Hematopoietic multipotent progenitor cell treated with erythropoietin and hydrocortisone succinate and interleukin-3 and kit ligand, for 4 days (in vitro differentiated cells): ENCODE results near the gene RNF207.

ENCODE experiments used
- DNase-seq: peaks from one replicate; pipeline ENCODE4 v3.0.0-alpha.2; 2015

The RNF207 gene

GRCh38 chr1:6234502-6235295, 28.8 kb downstream of the RNF207 start:
- peak; percentile 40 for DNase-seq

GRCh38 chr1:6235296-6235677, 29.4 kb downstream of the RNF207 start:
- DNase-seq: peak; percentile 45

- DNase-seq: no peak
Observed at GRCh38 chr1:6237093-6237492, 31.2 kb downstream of the RNF207 start.

GRCh38 chr1:6239213-6239752, 33.4 kb downstream of the RNF207 start:
- DNase-seq: no peak

- DNase-seq: peak; percentile 58
Observed at GRCh38 chr1:6239950-6240768, 34.2 kb downstream of the RNF207 start.

- DNase-seq: no peak
Observed at GRCh38 chr1:6241107-6241886, 35.4 kb downstream of the RNF207 start.

DNA sequence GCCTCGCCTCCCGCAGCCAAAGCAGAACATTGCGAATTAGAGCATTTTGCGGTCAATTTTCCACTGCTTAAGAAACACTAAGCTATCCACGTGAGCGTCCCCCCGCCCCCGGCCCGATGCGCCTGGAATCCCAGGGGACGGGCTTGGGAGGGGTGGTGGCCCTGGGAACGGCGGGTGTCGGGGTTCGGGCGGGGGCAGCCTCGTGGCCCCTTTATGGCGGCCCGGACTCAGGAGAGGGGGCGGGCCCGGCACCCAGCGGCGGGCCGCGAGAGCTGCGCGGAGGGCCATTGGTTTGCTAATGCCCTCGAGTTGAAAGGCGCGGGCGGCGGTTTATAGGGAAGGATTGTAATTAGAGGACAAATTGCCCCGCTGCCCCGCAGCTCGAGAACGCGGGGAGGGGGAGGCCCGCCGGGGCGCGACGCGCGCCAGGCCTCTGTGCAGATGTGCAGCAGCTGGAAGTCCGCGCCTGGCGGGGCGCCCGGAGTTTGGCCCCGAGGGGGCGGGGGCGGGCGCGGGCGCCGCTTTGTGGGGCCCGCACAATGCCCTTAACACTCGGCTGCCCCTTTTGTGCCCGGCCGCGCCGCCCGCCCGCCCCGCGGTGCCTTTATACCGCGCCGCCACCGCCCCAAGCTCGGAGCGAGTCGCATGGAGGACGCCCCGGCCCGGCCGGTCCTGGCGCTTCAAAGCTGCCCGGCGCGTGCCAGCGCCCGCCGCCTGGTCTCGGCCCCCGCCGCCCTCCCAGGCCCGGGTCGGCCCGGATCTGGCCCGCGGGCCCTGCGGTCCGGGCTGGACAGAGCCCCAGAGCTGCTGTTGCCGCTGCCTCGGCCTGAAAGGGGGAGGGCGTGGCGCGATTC, 36.2 kb downstream of the RNF207 start:
- no peak for DNase-seq

DNA sequence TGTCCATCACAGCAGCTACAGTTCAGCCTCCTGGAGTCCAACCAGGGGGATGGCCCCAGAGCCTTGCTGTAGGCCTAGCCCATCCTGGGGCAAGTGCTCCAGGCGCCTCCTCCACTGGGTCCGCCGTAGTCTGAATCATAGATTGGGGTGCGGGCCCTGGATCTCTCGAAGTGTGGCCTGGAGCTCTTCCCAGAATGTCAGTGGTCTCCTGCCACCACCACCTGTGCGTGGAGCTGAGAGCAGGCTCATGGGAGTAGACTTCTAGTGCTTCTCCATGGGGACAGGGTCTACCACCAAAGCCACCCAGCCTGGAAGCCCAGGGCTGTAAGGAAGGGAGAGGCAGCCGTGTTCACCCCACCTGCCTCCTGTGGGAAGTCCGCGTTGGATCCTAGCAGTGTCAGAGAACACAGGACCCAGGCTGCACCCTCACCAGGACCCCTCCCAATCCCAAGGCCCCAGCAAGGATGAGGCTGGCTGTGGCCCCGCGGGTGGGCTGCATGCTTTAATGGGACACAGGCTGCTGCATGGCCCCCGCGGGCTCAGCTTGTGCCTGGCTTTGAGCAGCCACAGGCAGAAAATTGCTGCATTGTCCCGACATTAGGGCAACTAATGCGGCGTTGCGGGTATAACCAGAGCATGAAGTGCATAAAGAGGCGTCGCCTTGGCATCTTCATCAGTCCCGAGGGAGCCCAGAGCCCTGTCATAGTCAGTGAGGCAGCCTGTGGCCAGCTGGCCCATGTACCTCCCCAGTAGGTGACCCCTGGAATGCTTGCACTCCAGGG, 37.3 kb downstream of the RNF207 start:
- no peak for DNase-seq

GRCh38 chr1:6243993-6244392, 38.1 kb downstream of the RNF207 start, which contains the start of gene HES3:
Gene HES3 (plus strand): TSS chr1:6244179. CDS start chr1:6244366, 187 bp downstream.
- DNase-seq: no peak

DNA sequence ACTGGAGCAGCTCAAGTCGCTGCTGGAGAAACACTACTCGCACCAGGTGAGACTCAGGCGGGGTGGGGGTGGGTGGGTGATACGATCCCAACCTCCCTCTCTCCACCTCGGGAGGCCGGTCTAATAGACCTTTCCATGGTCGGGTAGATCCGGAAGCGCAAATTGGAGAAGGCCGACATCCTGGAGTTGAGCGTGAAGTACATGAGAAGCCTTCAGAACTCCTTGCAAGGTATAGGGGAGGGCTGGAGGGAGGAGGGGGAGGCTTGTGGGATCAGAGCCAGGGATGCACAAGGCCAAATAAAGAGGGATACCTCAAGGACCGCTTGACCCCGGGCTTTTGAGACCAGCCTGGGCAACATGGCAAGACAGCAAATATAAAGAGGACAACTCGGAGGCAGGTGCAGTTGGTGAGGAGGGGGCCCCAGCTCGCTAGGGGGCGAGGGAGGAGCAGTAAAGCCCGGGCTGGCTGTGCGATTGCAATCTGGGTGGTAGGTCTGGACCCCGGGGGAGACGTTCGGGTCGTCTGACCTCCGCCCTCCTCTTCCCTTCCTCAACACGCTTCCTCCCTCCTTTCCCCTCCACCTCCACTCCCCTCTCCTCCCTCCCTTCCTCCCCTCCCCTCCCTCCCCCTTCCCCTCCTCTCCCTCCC, 38.6 kb downstream of the RNF207 start:
- DNase-seq: no peak

- peak; percentile 93 for DNase-seq
Observed at GRCh38 chr1:6245086-6245868, 39.4 kb downstream of the RNF207 start.

- peak; percentile 71 for DNase-seq
Observed at GRCh38 chr1:6245869-6246496, 40.1 kb downstream of the RNF207 start.

DNA sequence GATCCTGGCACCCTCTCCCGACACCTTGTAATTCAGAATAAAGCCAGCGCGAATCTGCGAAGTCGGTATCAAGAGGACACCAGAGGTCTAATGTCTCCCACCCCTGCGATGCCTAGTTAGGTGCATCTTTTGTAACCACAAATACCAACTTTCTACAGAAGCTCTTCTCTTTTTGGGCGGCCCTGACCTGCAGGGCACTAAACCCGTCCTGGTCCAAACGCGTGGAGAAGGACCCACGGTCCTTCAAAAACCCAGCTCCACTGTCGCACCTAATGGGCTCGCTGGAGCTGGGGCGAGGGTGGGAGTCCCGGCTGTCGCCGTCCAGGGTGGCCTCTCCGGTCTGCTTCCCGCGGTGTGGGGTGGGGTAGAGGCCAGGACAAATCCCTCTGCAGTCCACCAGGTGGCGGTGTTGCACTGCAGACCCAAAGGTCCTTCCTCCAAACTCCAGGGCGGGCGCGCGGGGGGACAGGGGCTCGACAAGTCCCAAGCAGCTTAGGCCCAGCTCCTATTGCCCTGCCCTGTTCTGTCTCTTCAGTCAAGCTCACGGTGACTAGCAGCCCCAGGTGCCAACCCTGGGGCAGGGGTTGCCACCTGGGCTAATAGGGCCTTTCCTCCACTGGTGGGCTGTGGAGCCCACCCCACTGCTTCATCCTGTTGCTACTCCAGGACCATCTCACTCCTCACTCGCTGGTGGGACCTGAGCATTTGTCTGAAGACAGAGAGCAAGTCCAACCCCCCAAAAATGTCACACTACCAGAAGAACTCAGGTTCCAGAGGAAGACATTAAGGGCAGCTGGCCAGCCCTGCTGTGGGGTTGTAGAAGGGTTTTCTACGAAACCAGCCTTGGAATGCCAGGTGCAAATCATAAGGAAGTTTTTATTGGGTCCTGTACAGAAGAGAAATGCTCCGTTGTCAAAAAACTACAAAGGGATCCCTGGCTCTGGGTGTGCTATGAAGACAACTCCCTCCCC, 40.9 kb downstream of the RNF207 start:
- DNase-seq: peak; percentile 92

GRCh38 chr1:6247651-6248050, 41.7 kb downstream of the RNF207 start:
- DNase-seq: no peak

GRCh38 chr1:6248161-6248776, 42.4 kb downstream of the RNF207 start:
- no peak for DNase-seq

- no peak for DNase-seq
Observed at GRCh38 chr1:6248932-6249738, 43.2 kb downstream of the RNF207 start.
